AG04449 (cell line): ENCODE measurements around the gene MACROH2A1.

ENCODE experiments used
- CTCF ChIA-PET: fragments of 350-600 bp; formaldehyde crosslinking; extraction: SDS; loops from one replicate; lab custom pipeline; 2021; ENCODE audit warnings: antibody characterized with exemption; lab: Yijun Ruan, JAX
- POLR2A ChIA-PET: fragments of 400-600, 350-600 bp; formaldehyde crosslinking; extraction: SDS; loops from one replicate; lab custom pipeline; 2020; ENCODE audit warnings: antibody characterized with exemption, inconsistent platforms; lab: Yijun Ruan, JAX
- DNase-seq: peaks from one replicate; pipeline ENCODE4 v3.0.0-alpha.2; 2010; ENCODE audit warnings: low read depth, low spot score
- H3K4me3 ChIP-seq: 2 replicates; pipeline ENCODE4 v1.5.1; 2011; ENCODE audit warnings: low read depth, mild to moderate bottlenecking, control low read depth, low read length
- TF ChIP-seq, protein P1 (sequence below): IDR thresholded peaks from one replicate; pipeline ENCODE4 v1.5.1; 2011; ENCODE audit warnings: mild to moderate bottlenecking, moderate library complexity, low read length, control low read depth, inconsistent platforms; ENCODE audit not compliant: insufficient read depth; ENCODE audit errors: missing control alignments

The MACROH2A1 gene

DNA sequence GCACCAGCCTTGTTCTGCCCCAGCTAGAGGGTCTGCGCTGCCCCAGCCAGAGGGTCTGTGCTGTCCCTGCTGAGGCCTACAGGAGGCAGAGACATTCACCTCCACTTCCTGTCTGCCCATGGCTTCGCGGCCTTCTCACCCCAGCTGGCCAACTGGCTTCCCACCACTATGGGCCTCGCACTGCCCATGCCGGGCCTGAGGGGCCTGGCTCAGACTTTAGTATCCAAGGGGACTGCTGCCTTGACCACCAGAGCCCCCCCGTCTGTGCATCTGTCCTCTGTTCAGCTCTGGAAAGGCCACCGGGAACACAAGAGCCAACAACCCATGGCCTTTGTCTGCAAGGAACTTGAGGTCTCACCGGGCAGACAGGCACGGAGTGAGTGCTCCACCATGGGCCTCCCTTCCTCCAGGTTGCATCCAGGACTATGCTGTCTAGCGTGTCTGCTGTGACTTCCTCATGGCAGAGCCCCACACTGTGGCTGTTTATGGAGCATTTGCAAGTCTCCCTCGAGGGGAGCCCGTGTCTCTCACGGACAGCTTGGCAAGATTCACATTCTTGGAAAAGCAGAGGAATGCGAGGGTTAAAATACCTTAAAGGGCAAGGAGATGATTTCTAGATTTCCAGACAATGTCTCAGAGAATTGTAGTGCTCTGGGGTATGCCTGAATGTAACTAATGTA lies 46.4 kb upstream of the MACROH2A1 start:
- TF ChIP-seq, protein P1, sequence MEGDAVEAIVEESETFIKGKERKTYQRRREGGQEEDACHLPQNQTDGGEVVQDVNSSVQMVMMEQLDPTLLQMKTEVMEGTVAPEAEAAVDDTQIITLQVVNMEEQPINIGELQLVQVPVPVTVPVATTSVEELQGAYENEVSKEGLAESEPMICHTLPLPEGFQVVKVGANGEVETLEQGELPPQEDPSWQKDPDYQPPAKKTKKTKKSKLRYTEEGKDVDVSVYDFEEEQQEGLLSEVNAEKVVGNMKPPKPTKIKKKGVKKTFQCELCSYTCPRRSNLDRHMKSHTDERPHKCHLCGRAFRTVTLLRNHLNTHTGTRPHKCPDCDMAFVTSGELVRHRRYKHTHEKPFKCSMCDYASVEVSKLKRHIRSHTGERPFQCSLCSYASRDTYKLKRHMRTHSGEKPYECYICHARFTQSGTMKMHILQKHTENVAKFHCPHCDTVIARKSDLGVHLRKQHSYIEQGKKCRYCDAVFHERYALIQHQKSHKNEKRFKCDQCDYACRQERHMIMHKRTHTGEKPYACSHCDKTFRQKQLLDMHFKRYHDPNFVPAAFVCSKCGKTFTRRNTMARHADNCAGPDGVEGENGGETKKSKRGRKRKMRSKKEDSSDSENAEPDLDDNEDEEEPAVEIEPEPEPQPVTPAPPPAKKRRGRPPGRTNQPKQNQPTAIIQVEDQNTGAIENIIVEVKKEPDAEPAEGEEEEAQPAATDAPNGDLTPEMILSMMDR: no peak
- no peak for DNase-seq
- H3K4me3 ChIP-seq: no peak overlapping the region
- CTCF ChIA-PET: interaction anchor here (0.9 to 37.5 kb wide), 7 partner anchors 12 to 116 kb away, joined by 3 to 2422 read pairs (median 26); partner anchors contain the start of gene CXCL14
- POLR2A ChIA-PET: no interaction called here

DNA sequence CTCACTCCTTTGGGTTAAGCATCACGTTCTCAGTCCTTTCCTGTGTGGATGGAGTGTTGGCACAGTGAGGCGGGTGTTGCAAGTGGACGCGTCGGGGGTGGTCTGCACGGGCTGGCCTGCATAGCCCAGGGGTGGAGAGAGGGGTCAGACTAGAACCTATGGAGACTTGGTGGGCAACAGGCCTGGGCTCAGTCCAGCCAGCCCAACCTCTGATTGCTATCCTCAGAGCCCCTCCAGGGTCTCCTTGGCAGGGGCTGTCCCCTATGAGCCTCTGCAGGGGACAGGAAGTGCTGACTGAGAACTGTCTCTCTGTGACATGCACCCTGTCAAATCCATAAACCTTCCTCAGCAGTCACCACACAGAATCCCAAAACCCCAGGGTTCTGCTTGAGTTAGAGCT lies 45.9 kb upstream of the MACROH2A1 start:
- CTCF ChIA-PET: interaction anchor here (0.9 to 37.5 kb wide), 6 partner anchors 11 to 117 kb away, joined by 3 to 2422 read pairs (median 17); partner anchors contain the start of gene CXCL14

DNA sequence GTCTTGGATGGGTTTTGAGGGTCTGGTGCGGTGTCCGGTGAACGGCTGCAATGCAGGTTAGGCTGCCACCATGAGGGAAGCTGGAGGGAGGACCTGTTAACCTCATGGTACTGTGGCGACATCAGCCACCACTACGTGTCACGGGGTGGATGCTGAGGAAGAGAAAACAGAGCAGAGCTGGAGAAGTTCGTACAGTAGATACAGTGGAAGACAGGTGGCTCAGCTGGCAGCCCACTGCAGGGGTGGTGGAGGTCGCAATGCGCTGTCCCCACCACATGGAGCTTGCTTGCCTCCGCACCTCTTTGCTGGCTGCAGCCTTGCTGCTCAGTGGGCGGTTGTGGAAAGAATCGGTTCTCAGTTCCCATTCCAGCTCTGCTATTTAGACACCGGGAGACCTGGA lies 45.3 kb upstream of the MACROH2A1 start:
- TF ChIP-seq, protein P1: no peak
- no peak for DNase-seq
- CTCF ChIA-PET: interaction anchor here (1.1 to 37.5 kb wide), 4 partner anchors 13 to 117 kb away, joined by 3 to 2422 read pairs (median 33); partner anchors contain the start of gene CXCL14
- H3K4me3 ChIP-seq: no peak overlapping the region
- POLR2A ChIA-PET: no interaction called here

More for the DNA sequence above, 45.9 kb upstream of the MACROH2A1 start:
- POLR2A ChIA-PET: no interaction called here
- no peak overlapping the region for H3K4me3 ChIP-seq
- no peak for DNase-seq
- TF ChIP-seq, protein P1: no peak

DNA sequence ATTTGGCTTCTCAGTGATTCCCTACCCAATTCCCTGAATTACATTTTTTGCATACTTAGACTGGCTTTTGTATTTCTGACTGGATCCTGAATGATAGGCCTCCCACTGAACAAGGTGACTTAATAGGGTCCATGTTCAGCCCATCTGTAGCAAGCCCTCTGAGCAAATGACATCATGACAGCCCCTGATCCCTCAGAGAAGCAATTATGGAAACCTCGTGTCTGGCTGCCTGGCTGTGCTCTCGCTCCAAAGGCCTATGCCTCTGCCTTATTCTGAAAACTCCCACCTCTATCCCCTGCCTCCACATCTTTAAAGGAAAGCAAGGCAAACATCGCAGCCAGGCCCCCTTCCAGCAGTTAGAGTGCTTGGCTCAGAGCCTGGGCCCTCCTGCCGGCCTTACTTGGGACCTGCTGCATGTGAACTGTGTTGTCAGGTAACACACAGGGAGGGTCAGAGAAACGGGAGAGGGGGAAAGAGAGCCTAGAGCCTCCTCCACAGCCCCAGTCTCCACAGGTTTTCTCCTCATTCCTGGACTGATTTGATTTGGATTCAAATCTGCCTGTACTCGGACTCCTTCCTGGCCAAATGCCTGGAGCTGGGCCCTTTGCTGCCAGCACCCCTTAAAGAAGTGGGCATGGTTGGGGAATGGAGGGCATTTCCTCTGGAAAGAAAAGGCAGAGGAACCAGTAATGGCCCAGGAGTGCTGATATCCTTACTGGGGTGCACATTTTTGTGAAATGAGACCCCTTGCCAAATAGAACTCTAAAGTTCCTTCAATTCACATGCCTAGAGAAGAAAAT lies 44.3 kb upstream of the MACROH2A1 start:
- TF ChIP-seq, protein P1: no peak
- ChIA-PET CTCF (interaction anchor here (1.1 to 37.5 kb wide), 4 partner anchors 14 to 118 kb away, joined by 3 to 2422 read pairs (median 92); partner anchors contain the start of gene CXCL14), POLR2A (no interaction called here)

DNA sequence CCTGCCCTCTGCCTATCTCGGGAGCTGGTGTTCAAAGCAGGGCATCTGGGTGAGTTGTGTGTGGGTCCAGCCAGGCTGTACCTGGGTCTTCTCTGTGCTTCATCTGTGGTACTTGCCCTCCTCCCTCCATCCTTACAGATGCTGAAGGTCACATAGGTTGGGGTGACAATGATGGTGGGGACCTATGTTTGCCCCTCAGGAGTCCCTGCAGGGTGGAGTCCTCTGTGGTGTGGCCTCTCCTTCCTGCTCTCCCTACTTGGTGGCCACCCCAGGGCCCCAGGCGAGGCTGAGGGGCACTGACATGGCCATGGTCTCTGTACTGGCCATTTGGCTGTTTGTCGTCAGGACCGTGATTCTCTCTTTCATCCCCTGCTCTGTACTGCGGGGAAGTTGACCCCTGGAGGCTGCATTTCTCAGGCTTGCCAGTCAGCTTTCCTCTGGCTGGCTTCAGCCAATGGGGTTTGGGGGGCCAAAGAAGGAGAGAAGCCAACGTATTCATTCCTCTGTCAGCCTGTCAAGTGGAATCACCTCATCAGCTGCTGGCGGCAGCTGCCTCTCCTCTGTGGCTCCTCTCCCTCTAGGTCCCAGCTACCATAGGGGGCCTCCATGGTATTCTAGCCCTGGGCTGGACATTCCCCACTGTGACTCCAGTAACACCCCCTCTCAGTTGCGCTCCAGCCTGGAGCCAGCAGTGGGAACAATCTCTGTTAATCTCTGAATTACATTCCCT lies 43.6 kb upstream of the MACROH2A1 start:
- CTCF ChIA-PET: interaction anchor here (0.6 to 10.7 kb wide), 5 partner anchors 16 to 286 kb away, joined by 3 to 134 read pairs (median 28); no protein-coding TSS in a partner anchor
- no peak for DNase-seq
- POLR2A ChIA-PET: no interaction called here
- H3K4me3 ChIP-seq: no peak overlapping the region
- TF ChIP-seq, protein P1: no peak

More for the DNA sequence above, 44.3 kb upstream of the MACROH2A1 start:
- DNase-seq: no peak
- H3K4me3 ChIP-seq: no peak overlapping the region
